Nasal cavity respiratory epithelium epithelial cell of viscerocranial mucosa (primary cell): Measurements from ENCODE around the gene MIER3. TPM values are rescaled to one million over a fixed set of nuclear protein-coding genes. Genes with fewer than 3 reads are reported as not detected.

Source experiments
- total RNA-seq: library from RNA; depleted of rRNA; stranded (reverse); fragments of >200 nt; gene quantifications from 2 replicates; pipeline ENCODE4 v1.2.3, GENCODE V29; 2014

MIER3 gene
- 15.0 and 21.6 TPM in 2 replicates for total RNA-seq

GRCh38 chr5:56951946-56952691 lies at the start of gene MIER3:
MIER3 (minus strand) TSS chr5:56952123; CDS start chr5:56952102, 21 bp downstream.

GRCh38 chr5:56909294-56910209 lies 42.4 kb downstream of the MIER3 start, which contains the start of gene SETD9:
SETD9 (plus strand) TSS chr5:56909596; CDS start chr5:56909646, 50 bp downstream.

Other genes with a start within 250 kb of the MIER3 start
- 14.4 and 28.5 TPM in 2 replicates for gene MAP3K1, start 136.6 kb downstream of the MIER3 start, total RNA-seq
- 8.8 and 13.7 TPM in 2 replicates for gene SETD9, start 42.5 kb downstream of the MIER3 start, total RNA-seq
- gene GPBP1, start 221.9 kb upstream of the MIER3 start, total RNA-seq: 86.8 and 114 TPM in 2 replicates